ENCODE data around the gene ZNF652.
"Not testable (repeated sequence)": the region's sequence is repeated elsewhere in the genome, so short reads cannot be mapped to it uniquely, and the experiment has no call there.

ZNF652 gene

DNA sequence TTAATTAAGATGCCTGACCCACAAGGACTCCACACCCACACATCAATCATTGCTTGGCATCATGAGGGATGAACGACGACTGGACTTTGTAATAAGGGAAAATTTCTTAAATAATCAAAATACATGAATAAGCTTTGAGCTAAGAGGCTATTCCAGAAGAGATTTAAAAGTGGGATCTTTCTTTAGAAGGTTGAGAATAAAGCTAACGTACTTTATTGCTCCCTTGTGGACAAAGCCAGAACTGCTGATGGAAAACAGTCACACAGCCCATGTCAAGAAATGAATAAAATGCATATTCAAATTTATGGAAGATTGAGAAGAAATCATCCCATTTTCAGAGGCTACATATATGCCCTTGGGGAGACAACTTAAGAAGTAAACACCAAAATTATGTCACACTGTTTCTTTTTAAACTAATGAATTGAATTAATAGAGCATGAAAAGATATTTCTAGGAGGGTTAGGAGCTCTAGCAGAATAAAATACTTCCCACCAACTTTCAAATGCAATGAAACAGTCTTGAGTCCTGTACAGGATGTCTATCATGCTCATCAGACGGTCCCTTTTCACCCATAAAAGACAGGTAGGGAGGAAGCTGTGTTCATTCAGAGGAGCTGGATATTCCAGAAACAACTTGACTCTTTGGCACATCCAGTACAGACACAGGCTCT lies 71.2 kb downstream of the ZNF652 start:
- TF ChIP-seq, protein P1, sequence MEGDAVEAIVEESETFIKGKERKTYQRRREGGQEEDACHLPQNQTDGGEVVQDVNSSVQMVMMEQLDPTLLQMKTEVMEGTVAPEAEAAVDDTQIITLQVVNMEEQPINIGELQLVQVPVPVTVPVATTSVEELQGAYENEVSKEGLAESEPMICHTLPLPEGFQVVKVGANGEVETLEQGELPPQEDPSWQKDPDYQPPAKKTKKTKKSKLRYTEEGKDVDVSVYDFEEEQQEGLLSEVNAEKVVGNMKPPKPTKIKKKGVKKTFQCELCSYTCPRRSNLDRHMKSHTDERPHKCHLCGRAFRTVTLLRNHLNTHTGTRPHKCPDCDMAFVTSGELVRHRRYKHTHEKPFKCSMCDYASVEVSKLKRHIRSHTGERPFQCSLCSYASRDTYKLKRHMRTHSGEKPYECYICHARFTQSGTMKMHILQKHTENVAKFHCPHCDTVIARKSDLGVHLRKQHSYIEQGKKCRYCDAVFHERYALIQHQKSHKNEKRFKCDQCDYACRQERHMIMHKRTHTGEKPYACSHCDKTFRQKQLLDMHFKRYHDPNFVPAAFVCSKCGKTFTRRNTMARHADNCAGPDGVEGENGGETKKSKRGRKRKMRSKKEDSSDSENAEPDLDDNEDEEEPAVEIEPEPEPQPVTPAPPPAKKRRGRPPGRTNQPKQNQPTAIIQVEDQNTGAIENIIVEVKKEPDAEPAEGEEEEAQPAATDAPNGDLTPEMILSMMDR (IDR thresholded peaks at IDR 0.05; ENCODE audit: low read depth, low read length): peak; percentile 80
- peak; percentile 35 for DNase-seq
- Histone ChIP-seq H3K9me3 (no peaks in the 10 kb centered on the region), H3K4me3 (ENCODE audit: low read depth, low read length) (no peak overlapping the region), H3K36me3 (0 out of 2 replicates have a peak, but pooled peaks cover 4% of the 10 kb centered on the region), H3K27me3 (no peaks in the 10 kb centered on the region), H3K4me1 (no peaks in the 10 kb centered on the region)

DNA sequence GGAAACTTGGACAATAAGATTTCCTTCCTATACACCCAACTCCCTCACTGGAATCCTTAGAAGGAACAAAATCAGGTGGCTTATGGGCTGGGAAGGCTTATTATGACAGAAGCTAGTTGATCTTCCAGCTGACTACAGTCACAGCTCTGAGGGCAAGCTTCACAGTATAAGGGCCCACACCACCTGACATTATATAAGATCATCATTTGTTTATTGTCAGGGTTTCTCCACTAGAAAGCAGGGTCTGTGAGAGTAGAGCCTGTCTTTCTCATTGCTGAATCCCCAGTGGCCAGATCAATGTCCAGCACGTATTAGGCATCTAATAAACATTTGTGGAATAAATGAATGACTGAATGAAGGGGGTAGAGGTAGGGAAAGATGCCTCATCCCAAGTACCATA lies 73.7 kb downstream of the ZNF652 start:
- TF ChIP-seq, protein P1 (IDR thresholded peaks at IDR 0.05; ENCODE audit: low read depth, low read length): no peak
- H3K4me1 ChIP-seq: no peaks in the 10 kb centered on the region
- no peak for DNase-seq
- 0 out of 2 replicates have a peak, but pooled peaks cover 4% of the 10 kb centered on the region for H3K36me3 ChIP-seq
- H3K9me3 ChIP-seq: no peaks in the 10 kb centered on the region
- no peaks in the 10 kb centered on the region for H3K27me3 ChIP-seq
- no peak overlapping the region for H3K4me3 ChIP-seq (ENCODE audit: low read depth, low read length)

DNA sequence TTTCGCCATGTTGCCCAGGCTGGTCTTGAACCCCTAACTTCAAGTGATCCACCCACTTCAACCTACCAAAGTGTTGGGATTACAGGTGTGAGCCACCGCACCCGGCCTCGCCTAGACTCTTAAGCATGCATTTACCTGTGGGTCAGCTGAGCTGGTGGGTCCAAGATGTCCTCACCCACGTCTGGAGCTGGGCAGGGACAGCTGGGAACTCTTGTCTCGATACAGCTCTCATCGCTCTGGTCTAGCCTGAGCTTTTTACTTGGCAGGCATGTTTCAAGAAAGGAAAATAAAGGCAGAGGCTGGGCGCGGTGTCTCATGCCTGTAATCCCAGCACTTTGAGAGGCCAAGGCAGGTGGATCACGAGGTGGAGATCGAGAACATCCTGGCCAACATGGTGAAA lies 74.6 kb downstream of the ZNF652 start:
- Histone ChIP-seq H3K36me3 (0 out of 2 replicates have a peak, but pooled peaks cover 4% of the 10 kb centered on the region), H3K27me3 (no peaks in the 10 kb centered on the region), H3K9me3 (no peaks in the 10 kb centered on the region), H3K4me3 (ENCODE audit: low read depth, low read length) (no peak overlapping the region), H3K4me1 (no peaks in the 10 kb centered on the region)
- DNase-seq: no peak
- TF ChIP-seq, protein P1 (IDR thresholded peaks at IDR 0.05; ENCODE audit: low read depth, low read length): no peak

DNA sequence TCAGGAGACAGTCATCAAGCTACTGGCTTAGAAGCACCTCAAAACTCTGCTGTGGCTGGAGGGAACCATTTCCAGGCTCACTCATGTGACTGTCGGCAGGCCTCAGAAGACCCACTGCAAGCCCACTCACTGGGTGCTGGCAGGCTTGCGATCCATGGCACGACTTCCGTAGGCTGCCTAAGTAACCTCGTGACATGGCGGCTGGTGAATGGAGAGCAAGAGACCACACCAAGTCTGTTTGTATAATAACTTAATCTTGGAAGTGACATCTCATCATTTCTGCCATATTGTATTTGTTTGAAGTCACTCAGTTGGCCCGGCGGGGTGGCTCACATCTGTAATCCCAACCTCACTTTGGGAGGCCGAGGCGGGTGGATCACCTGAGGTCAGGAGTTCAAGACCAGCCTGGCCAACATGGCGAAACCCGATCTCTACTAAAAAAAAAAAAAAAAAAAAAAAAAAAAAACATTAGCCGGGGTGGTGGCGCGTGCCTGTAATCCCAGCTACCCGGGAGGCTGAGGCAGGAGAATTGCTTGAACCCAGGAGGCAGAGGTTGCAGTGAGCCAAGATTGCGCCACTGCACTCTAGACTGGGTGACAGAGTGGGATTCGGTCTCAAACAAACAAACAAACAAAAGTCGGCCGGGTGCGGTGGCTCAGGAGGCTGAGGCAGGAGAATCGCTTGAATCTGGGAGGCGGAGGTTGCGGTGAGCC lies 75.6 kb downstream of the ZNF652 start:
- not testable (repeated sequence) for H3K36me3 ChIP-seq; H3K4me1 ChIP-seq; H3K27me3 ChIP-seq; H3K4me3 ChIP-seq (ENCODE audit: low read depth, low read length); DNase-seq; H3K9me3 ChIP-seq

DNA sequence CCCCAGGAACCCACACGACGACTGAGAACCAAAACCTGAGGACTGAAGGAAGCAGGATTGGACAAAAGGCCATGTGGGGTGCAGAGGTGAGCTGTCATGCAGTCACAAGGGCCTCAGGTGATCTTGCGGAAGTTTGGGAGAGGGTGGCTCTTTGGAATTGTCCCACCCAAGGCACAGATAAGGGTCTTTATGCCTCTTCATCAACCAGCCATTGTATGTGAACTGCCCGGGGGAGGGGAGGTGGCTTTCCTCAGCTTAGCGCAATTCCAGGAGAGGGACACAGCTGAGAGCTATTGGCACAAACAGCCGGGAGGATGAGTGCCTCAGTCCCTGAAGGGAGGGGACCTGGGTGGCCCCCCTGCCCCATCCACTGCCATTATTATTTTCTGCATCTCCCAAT lies 76.3 kb downstream of the ZNF652 start:
- Histone ChIP-seq H3K36me3 (no peaks in the 10 kb centered on the region), H3K4me3 (ENCODE audit: low read depth, low read length) (no peak overlapping the region), H3K27me3 (no peaks in the 10 kb centered on the region), H3K4me1 (no peaks in the 10 kb centered on the region), H3K9me3 (no peaks in the 10 kb centered on the region)
- TF ChIP-seq, protein P1 (IDR thresholded peaks at IDR 0.05; ENCODE audit: low read depth, low read length): no peak
- DNase-seq: no peak

DNA sequence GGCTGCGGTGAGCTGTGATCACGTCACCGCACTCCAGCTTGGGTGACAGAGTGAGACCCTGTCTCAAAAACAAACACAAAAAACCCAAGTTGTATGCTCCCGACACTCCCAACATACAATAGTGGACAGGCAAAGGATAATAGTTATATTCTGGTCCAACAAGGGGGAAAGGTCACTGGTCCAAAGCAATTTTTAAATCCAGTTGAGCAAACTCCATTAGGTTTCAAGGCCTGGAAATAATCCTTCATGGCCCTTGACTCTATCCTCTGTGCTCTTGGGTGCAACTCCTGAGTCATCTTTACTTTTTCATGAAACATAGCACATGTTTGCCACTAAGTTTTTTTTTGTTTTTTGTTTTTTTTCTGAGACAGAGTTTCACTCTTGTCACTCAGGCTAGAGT lies 81.1 kb downstream of the ZNF652 start:
- Histone ChIP-seq H3K4me1 (no peaks in the 10 kb centered on the region), H3K4me3 (ENCODE audit: low read depth, low read length) (no peak overlapping the region), H3K36me3 (no peaks in the 10 kb centered on the region), H3K9me3 (no peaks in the 10 kb centered on the region), H3K27me3 (no peaks in the 10 kb centered on the region)
- DNase-seq: no peak
- TF ChIP-seq, protein P1 (IDR thresholded peaks at IDR 0.05; ENCODE audit: low read depth, low read length): no peak
